Lower leg skin (tissue), 4 donors: ENCODE measurements around the gene TP53INP2. TPM values are rescaled to one million over a fixed set of nuclear protein-coding genes. Genes with fewer than 3 reads are reported as not detected.

Experiments used
- DNase-seq, 2 donors: peaks; one replicate each; pipeline ENCODE4 v3.0.0-alpha.2; 2019; ENCODE audit warnings: low spot score in 2 of 2
- H3K4me3 ChIP-seq: fragments of 200-600 bp; sonication (generic); 2 replicates; pipeline ENCODE4 v1.5.1; 2017; ENCODE audit warnings: mild to moderate bottlenecking, low read depth; ENCODE audit not compliant: poor library complexity, severe bottlenecking
- POLR2A ChIP-seq, 2 donors: fragments of 450-650 bp; IDR thresholded peaks; one replicate each; pipeline ENCODE4 v1.6.1; 2016 to 2017; ENCODE audit warnings: antibody characterized with exemption in 2 of 2, mild to moderate bottlenecking in 1 of 2, moderate library complexity in 1 of 2
- WGBS, 2 donors: methylation state at CpG; one replicate each; pipeline ENCODE4 v1.1.5; 2018; 5-methylcytosine and 5-hydroxymethylcytosine counted together
- intact Hi-C: fragments of 100-400 bp; cut with DNase I; formaldehyde crosslinking; loops from one replicate; pipeline ENCODE4 v1.15.0; 2023; ENCODE audit warnings: low total_unique reads
- total RNA-seq, 4 donors: library from RNA; depleted of rRNA; stranded (reverse); fragments of >200 nt; gene quantifications; one replicate each; pipeline ENCODE4 v1.1.0, GENCODE V29; 2016
- TF ChIP-seq, protein P1 (sequence below), 3 donors: fragments of 450-650 bp; IDR thresholded peaks; one replicate each; pipeline ENCODE4 v1.5.1; 2016; ENCODE audit warnings: antibody characterized with exemption in 3 of 3, mild to moderate bottlenecking in 3 of 3, moderate library complexity in 2 of 3

Gene TP53INP2
- total RNA-seq, 4 donors from 2014 or later: 3.8 to 12.0 (median 8.5) TPM

DNA sequence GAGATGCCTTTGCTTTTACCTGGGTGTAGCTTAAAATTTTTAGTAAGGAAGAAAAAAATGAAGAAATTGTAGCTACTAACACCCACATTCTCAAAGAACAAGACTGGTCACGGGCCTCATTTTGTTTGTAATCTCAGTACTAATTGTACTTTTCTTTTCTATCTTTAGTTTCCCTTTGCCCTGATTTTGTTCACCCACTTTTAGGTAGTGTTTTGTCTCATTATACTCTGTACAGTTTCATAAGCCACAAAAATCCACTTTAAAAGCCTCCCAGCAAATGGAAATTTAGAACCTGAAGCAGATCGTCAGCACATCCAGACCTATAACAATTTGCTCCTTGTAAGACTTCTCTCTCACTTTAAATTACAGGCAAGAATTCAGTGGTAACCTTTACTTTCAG lies 43.3 kb downstream of the TP53INP2 start:
- no peak overlapping the region for H3K4me3 ChIP-seq
- no peak for DNase-seq
- intact Hi-C loops: no loop called here
- TF ChIP-seq, protein P1, sequence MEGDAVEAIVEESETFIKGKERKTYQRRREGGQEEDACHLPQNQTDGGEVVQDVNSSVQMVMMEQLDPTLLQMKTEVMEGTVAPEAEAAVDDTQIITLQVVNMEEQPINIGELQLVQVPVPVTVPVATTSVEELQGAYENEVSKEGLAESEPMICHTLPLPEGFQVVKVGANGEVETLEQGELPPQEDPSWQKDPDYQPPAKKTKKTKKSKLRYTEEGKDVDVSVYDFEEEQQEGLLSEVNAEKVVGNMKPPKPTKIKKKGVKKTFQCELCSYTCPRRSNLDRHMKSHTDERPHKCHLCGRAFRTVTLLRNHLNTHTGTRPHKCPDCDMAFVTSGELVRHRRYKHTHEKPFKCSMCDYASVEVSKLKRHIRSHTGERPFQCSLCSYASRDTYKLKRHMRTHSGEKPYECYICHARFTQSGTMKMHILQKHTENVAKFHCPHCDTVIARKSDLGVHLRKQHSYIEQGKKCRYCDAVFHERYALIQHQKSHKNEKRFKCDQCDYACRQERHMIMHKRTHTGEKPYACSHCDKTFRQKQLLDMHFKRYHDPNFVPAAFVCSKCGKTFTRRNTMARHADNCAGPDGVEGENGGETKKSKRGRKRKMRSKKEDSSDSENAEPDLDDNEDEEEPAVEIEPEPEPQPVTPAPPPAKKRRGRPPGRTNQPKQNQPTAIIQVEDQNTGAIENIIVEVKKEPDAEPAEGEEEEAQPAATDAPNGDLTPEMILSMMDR (IDR thresholded peaks at IDR 0.05): no peak
- no peak for TF ChIP-seq POLR2A (IDR thresholded peaks at IDR 0.05)
- WGBS, 2 donors: 84 to 86% methylated on average over 2 of the region's 2 CpGs

DNA sequence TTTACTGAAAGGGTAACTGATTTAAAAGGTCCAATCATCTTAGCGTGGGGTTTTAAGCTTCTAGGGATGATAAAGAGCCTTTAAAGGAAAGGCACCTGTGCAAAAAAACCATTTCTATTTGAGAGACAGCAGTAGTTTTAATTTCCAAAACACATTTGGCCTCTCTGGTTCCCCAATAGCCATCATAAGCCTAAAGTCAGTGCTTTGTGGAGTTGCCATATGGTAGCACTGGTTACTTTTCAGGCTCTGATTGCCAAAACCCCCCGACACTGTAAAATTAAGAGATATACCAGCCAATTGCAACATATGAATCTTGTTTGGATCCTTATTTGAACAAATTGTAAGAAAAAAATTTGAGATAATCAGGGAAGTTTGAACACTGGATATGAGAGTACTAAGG lies 44.6 kb downstream of the TP53INP2 start:
- DNase-seq: no peak
- no peak overlapping the region for H3K4me3 ChIP-seq
- intact Hi-C loops: no loop called here
- WGBS, 2 donors: 90 to 94% methylated on average over 2 of the region's 2 CpGs
- TF ChIP-seq POLR2A (IDR thresholded peaks at IDR 0.05): no peak
- TF ChIP-seq, protein P1 (IDR thresholded peaks at IDR 0.05): no peak

- WGBS, 2 donors: 69 to 87% methylated on average over 2 of the region's 2 CpGs
- no peak for TF ChIP-seq POLR2A (IDR thresholded peaks at IDR 0.05)
- TF ChIP-seq, protein P1 (IDR thresholded peaks at IDR 0.05): no peak
- DNase-seq: no peak
- H3K4me3 ChIP-seq: no peak overlapping the region
- intact Hi-C loops: no loop called here
These were observed 46.3 kb downstream of the TP53INP2 start for GRCh38 chr20:34750484-34750883.

DNA sequence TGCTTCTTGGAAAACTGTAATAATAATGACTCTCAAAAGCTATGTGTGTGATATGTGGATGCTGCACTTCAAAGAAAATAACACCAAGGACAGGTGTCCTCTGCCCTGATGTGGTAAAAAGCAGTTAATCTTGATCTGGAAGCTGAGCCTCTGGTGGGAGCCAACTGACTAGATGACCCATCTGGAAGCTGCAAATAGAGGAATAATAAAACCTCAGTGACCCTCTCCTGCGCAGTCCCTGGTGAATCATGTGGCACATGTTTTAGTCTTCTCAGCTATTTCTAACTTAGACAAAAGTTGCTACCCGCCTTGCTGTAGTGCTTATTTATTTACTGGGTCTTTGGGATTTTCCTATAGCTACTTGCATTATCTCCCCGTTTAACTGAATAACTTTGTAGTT lies 47.3 kb downstream of the TP53INP2 start:
- no peak overlapping the region for H3K4me3 ChIP-seq
- intact Hi-C loops: no loop called here
- WGBS, 2 donors: 90 to 94% methylated on average over 3 of the region's 3 CpGs
- TF ChIP-seq, protein P1 (IDR thresholded peaks at IDR 0.05): no peak
- no peak for TF ChIP-seq POLR2A (IDR thresholded peaks at IDR 0.05)
- no peak for DNase-seq

DNA sequence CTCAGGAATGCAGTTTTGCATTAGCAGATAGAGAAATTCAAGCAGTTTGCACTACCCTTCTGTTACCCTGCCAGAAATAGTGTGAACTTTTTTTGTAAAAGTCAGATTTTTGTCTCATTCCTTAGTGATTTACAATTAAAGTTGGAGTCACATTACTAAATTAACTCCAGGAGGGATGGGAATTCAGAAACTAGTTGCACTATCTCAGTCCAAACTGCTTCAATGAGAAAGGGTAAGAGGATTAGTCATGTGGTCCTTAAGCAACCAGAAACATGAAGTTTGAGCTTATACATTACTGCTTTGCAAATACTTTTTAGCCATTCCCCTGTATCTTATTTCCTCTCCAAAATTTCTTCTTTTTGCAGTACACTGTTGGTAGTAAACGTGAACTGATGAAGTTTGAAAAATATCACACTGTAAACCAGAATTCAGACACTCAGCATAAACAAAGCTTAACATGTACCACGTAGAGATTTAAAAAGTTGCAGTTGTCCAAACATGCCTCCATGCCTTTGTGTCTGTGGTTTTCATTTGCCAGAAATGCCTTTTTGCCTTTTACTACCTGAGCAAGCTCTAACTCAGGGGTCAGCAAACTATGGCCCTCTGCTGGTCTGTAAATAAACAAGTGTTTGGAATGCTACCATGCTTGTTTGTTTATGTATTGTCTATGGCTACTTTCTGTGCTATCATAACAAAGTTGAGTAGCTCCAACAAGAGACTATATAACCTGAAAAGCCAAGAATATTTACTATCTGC lies 49.7 kb downstream of the TP53INP2 start:
- intact Hi-C loops: no loop called here
- TF ChIP-seq POLR2A (IDR thresholded peaks at IDR 0.05): no peak
- TF ChIP-seq, protein P1 (IDR thresholded peaks at IDR 0.05): no peak
- 53 to 56% methylated on average over 2 of the region's 2 CpGs for WGBS, 2 donors
- no peak overlapping the region for H3K4me3 ChIP-seq
- no peak for DNase-seq

DNA sequence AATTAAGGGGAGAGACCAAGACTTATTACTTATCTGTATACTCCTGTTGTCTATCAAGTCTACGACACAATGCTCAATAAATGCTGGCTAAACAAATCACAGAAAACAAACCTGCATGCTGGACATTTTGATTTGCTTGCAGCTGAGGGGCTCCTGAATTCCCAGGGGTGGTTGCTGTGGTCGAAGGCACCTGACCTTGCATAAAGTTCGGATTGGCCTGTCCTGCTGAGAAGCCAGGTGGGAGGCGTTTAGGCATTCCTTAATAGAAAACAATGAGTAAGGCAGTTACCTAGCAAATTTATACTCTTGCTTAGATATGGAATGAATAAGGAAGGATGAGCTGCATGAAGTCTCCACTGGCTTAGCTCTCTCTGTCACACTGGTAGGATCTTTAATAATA lies 50.5 kb downstream of the TP53INP2 start:
- intact Hi-C loops: no loop called here
- DNase-seq: no peak
- H3K4me3 ChIP-seq: no peak overlapping the region
- TF ChIP-seq, protein P1 (IDR thresholded peaks at IDR 0.05): no peak
- TF ChIP-seq POLR2A (IDR thresholded peaks at IDR 0.05): no peak
- WGBS, 2 donors: 81 to 88% methylated on average over 4 of the region's 4 CpGs
